Hematopoietic multipotent progenitor cell treated with erythropoietin and hydrocortisone succinate and interleukin-3 and kit ligand, for 4 days (in vitro differentiated cells): ENCODE data around the gene SIVA1.

Experiments used
- DNase-seq: peaks from one replicate; pipeline ENCODE4 v3.0.0-alpha.2; 2015

SIVA1 gene

DNA sequence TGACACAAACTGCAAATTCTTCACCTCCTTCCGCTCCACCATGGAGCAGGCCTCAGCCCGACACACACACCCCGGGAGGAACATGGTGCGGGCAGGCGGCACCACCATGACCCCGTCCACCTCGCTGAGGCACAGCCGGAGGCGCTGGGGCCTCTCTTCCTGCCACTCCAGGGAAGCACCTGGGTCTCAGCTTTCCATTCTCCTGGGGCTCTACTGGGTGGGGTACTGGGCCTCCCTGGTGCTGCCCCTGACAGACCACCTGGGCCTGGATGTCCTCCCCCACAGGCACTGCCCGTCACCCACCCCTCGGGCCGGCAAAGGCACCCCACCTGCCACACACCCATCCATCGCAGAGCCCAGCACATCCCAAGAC, 32.7 kb downstream of the SIVA1 start:
- DNase-seq = no peak

GRCh38 chr14:104786091-104786586, 33.2 kb downstream of the SIVA1 start:
- DNase-seq = peak; percentile 76

DNA sequence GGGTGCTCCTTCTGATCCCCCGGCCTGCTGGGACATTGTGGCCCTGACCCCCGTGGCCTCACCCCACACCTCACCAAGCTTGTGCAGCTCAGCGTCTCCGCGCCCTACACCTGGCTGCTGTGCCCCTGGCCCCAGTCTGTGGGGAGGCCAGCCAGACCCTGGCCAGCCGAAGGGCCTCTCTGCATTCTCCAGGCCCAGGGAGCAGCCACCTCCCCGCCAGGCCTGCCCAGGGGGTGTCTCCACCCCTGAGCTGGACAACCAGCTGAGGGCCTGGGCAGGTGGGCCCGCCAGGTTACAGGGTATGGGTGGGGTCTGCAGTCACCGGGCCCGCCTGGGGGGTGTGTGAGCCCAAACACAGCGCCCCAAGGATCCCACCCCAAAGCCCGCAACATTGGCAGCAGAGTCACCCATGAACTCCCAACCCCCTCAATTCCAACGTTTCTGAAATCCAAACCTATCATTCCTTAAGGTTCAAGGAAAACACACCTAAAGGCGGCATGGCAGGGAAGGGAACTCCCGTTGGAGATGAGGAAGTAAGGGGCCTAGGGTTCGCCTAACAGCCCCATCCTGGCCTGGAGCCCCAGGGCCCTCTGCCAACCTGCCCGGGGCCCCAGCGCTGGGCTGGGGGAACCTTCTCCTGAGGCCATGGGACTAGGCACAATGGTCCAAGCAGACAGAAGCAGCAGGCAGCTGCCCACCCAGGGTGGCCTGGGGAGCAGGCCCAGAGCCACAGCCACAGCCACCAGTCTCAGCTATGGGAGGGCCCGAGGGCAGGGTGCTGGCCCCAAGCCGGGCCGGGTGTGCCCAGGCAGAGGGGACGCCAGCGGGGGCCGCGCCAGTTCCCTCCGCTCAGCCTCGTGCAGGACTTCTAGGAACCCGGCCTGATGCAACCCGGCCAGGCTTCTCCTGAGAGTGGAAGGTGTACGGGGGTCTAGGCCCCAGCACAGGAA, 34.1 kb downstream of the SIVA1 start:
- DNase-seq = no peak

DNA sequence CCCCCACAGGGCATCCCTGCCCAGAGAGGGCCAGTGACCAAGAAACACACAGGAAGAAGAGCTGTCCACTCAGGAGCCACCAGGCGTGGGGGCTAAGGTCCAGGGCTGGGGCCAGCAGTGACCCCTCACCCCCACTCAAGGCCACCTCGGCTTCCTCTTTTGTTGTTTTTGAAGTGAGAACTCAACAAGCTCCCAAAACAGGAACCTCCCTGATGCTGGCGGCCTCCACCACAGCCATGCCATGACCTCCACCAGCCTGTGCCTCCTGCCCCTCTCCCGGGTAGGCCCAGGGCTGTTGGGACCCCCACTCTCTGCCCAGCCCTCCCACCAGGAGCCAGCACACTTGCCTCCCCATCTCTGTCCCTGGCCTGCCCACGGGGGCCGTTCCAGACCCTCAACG, 34.8 kb downstream of the SIVA1 start:
- DNase-seq = peak; percentile 67

DNA sequence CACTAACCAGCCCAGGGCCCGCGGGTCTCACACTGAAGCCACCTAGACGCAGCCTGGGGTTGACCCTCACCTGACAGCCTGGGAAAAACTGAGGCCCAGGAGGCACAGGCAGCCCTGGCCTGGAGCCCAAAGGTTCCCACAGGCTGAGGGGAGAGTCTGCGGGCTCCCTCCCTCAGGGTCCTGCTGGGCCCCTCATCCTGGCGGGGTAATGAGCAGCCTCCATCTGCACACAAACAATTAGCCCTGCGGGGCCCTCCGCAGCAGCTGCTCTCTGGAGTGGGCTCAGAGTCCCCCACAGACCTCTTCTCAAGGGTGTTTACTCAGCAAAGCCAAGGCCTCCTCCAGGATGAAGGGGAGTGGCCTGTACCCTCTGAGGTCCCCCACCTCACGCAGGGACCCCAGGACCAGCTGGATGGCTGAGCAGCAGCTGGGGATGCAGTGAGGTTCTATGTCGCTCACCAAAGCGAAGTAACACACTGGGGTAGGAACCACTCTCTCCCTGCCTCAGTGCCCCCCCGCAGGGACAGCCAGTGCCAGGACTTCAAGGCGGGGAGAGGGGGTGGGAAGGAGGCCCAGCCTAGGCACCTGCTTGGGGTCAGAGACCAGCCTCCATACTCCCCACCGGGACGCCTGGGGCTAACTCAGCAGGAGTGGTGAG, 35.3 kb downstream of the SIVA1 start:
- DNase-seq = no peak

DNA sequence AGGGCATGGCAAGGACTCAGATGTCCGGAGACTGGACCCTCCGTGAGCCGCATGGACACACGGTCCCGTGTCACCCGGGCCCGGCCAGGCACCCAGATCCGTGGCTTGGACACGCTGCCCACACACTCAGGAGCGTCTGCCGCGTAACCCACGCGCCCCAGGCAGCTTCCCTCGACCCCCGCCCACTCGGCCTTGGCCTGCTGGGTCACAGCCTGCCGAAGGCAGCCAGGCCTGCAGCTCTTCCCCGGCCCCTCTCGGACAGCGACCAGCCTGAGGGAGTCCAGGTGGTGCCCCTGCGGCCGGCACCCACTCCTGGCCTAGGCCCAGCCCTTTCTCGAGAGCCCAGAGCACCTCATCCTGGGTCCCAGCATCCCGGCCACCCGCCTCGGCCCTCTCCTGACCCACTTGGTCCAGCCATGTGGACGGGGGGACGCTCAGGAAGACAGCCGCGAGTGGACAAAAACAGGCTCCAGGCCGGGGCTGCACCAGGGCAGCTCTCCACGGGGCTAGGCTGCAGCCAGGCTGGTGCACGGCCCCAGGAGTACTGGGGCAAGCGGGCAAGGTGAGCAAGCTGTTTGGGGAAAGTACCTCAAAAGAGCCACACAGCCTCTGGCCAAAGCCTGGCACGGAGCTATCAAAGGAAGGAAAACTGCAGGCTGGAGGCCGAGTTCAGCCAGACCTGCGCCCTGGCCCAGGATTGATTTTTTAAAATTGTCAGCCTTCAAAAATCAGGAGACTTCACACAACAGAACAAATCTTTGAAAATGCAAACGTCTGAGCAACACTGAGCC, 36.1 kb downstream of the SIVA1 start:
- DNase-seq = no peak

GRCh38 chr14:104789752-104790743, 37.1 kb downstream of the SIVA1 start:
- DNase-seq = no peak

DNA sequence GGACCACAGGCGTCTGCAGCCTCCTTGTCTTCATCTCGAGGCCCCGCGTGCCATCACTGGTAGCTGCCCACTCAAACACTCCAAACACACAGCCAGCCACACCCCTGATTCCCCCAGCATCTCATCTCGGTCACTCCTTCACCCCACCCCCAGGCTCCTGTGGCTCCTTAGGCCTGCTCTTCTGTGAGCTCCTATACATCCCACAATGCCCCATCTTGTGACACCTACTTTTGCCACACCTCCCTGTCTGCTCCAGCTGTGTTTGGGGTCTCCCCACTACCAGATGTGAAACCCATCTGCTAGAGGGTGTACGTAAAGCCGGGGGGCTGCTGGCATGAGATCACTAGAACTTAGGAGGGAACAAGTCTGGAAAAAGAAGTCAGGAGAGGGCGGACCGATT, 38.5 kb downstream of the SIVA1 start:
- DNase-seq = no peak

DNA sequence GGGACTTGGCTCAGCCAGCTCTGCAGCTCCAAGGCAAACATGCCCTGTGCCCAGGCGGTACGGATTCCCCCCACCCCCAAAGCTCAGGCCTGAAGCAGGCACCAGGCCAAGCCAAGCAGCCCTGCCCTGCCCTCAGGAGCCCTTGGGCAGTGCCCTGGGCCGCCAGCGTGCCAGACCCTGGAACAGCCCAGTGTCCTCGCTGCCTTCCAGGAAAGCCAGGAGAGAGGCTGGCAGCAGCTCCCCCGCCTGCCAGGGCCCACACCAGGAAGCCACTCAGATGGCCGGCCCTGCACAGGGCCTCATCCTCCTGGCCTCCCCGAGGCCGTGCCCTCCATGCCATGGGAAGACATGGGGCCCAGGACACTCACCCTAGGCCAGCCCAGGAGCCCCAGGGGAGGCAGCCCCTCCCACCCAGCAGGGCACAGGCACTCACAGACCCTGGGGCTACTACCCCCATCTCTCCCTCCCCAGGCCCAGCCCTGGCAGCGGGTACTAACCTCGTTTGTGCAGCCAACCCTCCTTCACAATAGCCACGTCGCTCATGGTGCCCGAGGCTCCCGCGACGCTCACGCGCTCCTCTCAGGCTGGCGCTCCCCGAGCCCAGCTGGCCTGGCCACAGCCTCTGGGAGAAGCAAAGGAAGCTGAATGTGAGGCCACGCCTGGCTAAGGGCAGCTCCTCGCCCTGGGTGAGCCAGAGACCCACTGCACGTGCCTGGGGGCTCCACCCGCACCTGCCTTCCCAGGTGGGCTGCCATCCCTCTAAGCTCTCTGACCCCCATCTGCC, 39.3 kb downstream of the SIVA1 start:
- DNase-seq = no peak

DNA sequence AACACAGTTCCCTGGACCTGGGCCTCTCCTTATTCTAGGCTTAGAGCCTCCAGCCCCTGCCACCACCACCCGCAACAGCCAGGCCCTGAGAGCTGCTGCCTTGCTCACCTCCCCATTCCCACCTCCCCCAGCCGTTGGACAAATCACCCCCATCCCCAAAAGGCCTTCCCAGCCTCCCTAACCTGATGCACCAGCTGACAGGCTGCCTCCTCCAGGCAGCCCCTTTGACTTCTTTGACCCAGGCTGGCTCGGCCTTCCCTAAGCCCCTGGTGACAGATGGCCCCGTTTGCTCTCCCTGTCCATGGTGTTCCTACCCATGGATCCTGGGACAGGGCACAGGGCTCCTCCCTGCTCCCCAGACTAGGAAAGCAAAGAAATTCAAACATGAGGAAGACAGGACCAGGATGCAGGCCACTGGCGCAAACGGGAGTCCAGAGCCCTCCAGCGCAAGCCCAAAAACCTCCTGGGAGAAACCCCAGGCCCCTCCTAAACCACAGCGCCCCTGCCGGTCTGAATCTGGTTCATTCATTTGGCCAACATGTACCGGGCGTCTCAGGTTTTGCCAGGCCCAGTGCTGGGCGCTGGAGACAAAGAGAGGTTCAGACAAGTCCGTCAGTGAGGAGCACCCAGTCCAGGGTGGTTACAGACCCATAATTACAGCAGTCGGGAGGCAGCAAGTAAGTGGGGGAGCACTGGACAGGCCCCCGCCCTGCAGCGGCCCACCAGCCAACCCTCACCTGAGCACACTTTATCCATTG, 40.2 kb downstream of the SIVA1 start:
- DNase-seq = no peak

DNA sequence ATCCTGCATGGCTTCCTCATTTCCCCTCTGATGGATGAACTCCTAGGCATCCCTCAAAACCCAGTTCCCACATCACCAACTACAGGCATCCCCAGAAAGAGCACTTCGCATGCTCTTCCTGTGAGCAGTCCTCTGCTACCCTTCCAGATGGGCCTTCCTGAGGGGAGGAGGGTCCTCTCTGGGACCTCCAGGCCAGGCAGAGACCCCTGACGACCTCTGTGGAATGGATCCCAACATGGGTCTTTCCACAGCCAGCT, 40.7 kb downstream of the SIVA1 start:
- DNase-seq = no peak

DNA sequence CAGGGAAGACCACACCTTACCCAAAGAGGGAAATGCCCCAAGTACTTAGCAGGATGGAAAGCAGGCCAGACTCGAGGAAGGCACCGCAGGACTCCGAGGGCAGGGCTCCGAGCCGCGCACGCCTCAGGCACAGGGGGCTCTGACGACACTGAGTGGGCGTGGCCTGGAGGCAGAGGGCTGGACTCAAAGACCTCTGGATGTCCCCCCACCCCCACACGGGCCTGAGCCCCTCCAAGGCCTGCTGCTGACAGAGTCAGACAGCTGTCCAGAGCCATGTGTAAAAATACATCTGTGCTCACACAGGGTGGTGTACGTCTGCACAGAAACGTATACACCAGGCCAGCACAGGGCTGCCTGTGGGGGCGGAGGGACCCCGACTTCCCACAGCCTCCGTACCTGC, 41.2 kb downstream of the SIVA1 start:
- peak; percentile 79 for DNase-seq

- DNase-seq = no peak
Observed at GRCh38 chr14:104794631-104794992, 41.7 kb downstream of the SIVA1 start.

DNA sequence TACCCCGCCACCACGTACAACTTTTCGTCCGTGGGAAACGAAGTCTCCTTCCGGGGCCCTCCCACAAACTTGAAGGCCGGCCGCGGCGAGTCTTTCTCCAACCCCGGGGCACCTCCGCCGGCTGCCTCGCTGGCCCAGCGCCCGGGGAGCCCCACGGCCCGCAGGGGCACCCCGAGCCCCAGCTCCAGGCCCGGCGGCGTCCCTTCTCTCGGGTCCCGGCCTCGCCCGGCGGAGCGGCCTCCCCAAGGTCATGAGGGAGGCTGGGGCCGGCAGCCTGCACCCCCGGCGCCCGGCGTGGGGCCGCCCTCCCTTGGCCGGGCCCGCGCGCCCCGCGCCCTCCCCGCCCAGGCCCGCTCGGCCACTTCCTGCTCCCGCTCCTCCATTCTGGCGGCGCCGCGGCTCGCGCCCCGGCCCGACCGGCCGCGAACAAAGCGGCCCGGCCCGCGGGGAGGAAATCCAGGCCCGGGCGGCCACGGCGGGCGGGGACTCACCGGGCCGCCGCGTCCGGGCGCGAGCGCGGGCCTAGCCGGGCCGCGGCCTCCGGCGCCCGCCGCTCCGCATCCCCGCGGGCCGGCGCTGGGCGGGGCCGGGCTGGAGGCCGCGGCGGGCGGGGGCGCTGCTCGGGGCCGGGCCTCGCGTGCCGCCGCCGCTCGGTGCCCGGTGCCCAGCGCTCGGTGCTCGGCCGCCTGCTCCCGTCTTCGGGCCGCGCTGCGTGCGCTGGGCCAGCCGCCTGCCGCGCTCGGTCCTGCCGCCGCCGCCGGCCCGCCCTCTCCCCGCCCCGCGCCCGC, 42.2 kb downstream of the SIVA1 start, which contains the start of gene AKT1:
TSS of gene AKT1 (minus strand) at position 756 of the 788 bp plus-strand sequence. CDS start 3,105 bp downstream, outside the sequence.
- DNase-seq = peak; percentile 53

DNA sequence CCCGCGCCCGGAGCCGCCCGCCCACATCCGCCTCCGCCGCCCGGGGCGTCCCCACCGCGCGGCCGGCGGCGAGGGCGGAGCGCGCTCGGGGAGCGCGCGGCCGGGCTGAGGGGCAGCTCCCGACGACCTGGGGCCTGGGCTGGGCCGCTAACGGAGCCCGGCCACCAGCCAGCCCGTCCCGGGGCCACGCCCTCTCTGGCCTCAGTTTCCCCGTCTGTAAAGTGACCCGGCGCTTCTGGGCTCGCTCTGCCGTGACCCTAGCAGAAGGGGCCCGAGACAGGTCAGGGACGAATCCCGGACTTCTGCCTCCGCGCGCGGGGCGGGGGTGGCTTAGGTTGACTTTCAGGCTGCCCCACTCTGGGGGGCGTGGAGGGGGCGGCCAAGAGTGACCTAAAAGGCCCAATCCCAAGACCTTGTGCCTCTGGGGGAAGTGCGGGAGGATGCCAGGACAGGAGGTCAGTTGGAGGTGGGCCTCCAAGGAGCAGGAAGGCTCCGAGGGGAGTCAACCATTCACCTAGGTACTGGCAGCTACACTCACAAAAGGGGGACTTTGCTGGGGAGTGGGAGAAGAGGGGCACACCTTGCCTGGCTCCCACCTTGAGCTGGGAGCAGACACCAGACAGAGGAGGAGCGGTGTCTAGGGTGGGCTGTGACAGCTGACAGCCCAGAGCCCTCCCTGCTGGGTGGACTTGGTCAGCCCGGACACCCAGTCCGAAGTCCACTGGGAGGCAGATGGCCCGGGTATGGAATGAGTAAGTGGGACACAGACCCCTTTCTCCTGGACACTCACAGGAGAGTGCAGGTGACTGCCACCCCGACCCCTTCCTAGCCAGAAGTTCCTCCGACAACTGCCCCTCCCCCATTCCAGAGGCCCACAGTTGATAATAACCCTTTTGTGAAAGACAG, 43.1 kb downstream of the SIVA1 start:
- peak; percentile 77 for DNase-seq

GRCh38 chr14:104796687-104797081, 43.7 kb downstream of the SIVA1 start:
- no peak for DNase-seq

DNA sequence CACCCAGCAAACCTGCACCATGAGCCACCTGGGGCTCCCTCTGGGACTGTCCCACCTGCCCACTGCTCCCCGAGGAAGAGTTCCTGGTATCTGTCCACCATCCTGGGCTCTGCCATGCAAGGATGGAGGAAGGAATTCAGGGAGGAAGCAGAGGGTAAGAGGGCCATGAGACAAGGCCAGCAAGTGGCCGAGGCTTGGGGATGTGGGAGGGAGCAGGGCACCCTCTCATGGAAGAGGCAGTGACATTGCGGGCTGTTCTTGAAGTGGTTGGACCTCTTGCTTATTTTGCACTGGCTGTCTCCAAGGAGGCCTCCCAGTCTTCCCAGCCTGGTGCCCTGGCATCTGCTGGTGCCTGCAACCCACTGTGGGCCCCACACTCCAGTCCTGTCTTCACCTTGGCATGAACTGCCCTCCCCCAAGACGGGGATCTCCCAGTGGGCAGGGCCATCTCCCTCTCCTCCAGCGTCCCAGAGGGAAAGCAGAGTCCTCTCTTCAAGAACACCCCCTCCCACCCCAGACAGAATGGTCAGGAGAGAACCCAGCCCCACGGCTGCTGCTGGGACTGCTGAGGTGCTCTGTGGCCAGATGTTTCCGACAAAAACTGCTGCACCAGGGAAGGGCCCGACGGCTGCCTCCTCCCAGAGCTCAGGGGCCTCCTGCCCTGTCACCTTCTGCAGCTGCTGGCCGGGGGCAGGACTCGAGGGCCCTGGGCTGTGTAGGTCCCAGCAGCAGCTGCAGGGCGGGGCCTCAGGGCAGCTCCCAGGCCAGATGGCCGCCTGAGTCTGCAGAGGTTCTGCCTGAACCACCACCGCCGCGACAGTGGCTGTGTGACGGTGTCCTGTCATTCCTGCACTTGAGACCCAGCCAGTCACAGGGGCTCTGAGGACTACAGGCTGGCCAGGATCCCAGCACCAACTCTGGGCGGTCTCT, 44.4 kb downstream of the SIVA1 start:
- DNase-seq = peak; percentile 52
